Esophagus muscularis mucosa (tissue), 4 donors: ENCODE measurements around the gene GET4. TPM values are rescaled to one million over a fixed set of nuclear protein-coding genes. Genes with fewer than 3 reads are reported as not detected.
"Not testable (repeated sequence)": the region's sequence is repeated elsewhere in the genome, so short reads cannot be mapped to it uniquely, and the experiment has no call there.

Source experiments
- DNase-seq: peaks from one replicate; pipeline ENCODE4 v3.0.0-alpha.2; 2017; ENCODE audit errors: extremely low spot score
- H3K27ac ChIP-seq, 4 donors: fragments of 200-600 bp; sonication (generic); replicated peaks in 1 of 4; 1 replicate in 3 of 4; 2 replicates in 1 of 4; pipeline ENCODE4 v1.5.1; 2016 to 2019; ENCODE audit warnings: mild to moderate bottlenecking in 1 of 4
- H3K27me3 ChIP-seq, 4 donors: fragments of 200-600 bp; sonication (generic); one replicate each; pipeline versions ENCODE4 v1.5.1 to v1.6.0; 2016 to 2019
- H3K36me3 ChIP-seq, 4 donors: fragments of 200-600 bp; sonication (generic); one replicate each; pipeline ENCODE4 v1.5.1; 2016 to 2019
- H3K4me1 ChIP-seq, 4 donors: fragments of 200-600 bp; sonication (generic); one replicate each; pipeline ENCODE4 v1.5.1; 2016 to 2019
- H3K4me3 ChIP-seq, 4 donors: fragments of 200-600 bp; sonication (generic); 1 replicate in 2 of 4; 2 replicates in 2 of 4; pipeline ENCODE4 v1.5.1; 2016 to 2019; ENCODE audit warnings: mild to moderate bottlenecking in 4 of 4, moderate library complexity in 1 of 4
- H3K9me3 ChIP-seq, 4 donors: fragments of 200-600 bp; sonication (generic); 1 replicate in 3 of 4; 2 replicates in 1 of 4; pipeline ENCODE4 v1.5.1; 2016 to 2019
- CTCF ChIP-seq, 3 experiments: fragments of 200-600 bp in 2 of 3; fragments of 450-650 bp in 1 of 3; sonication (generic) in 2 of 3; IDR thresholded peaks; one replicate each; pipeline ENCODE4 v1.5.1; 2017 to 2019; ENCODE audit warnings: antibody characterized with exemption in 3 of 3, mild to moderate bottlenecking in 2 of 3, moderate library complexity in 1 of 3
- EP300 ChIP-seq: sonication (generic); formaldehyde crosslinking; IDR thresholded peaks from one replicate; pipeline ENCODE4 v1.6.1; 2017; ENCODE audit warnings: antibody characterized with exemption
- POLR2A ChIP-seq: fragments of 450-650 bp; IDR thresholded peaks from one replicate; pipeline ENCODE4 v1.6.1; 2017; ENCODE audit warnings: antibody characterized with exemption, moderate library complexity, mild to moderate bottlenecking, low read depth
- POLR2AphosphoS5 ChIP-seq, 2 donors: sonication (generic); formaldehyde crosslinking; IDR thresholded peaks; one replicate each; pipeline ENCODE4 v1.6.1; 2017; ENCODE audit warnings: antibody characterized with exemption in 2 of 2
- WGBS: methylation state at CpG from one replicate; pipeline ENCODE4 v1.1.5; 2018; 5-methylcytosine and 5-hydroxymethylcytosine counted together
- intact Hi-C: fragments of 100-400 bp; cut with DNase I; formaldehyde crosslinking; loops from one replicate; pipeline ENCODE4 v1.15.1; 2023
- total RNA-seq, 4 donors: library from RNA; depleted of rRNA; stranded (reverse); fragments of >200 nt; gene quantifications; one replicate each; pipeline versions ENCODE4 v1.1.0 to v1.2.1, GENCODE V29; 2016

GET4 gene
- total RNA-seq, 4 donors from 2014 or later = 24.7 to 41.3 (median 35.2) TPM

GRCh38 chr7:939843-940242, 63.5 kb downstream of the GET4 start:
- WGBS = 88% methylated on average over 4 of the region's 4 CpGs
- H3K27me3 ChIP-seq = no peaks in the 10 kb centered on the region
- H3K9me3 ChIP-seq = no peaks in the 10 kb centered on the region
- intact Hi-C loops = no loop called here
- H3K4me1 ChIP-seq = no peaks in the 10 kb centered on the region
- TF ChIP-seq CTCF (IDR thresholded peaks at IDR 0.05) (no peak), POLR2A (no peak), POLR2AphosphoS5 (IDR thresholded peaks at IDR 0.05) (no peak), EP300 (no peak)
- H3K36me3 ChIP-seq = peaks cover 0 to 8% (median 4%) of the 10 kb centered on the region in 4 donors
- no peak for DNase-seq
- no peak overlapping the region for H3K4me3 ChIP-seq
- no peak overlapping the region for H3K27ac ChIP-seq

- H3K4me3 ChIP-seq = no peak overlapping the region
- no peak for DNase-seq
- H3K27me3 ChIP-seq = no peaks in the 10 kb centered on the region
- intact Hi-C loops = no loop called here
- TF ChIP-seq CTCF (IDR thresholded peaks at IDR 0.05) (no peak), POLR2AphosphoS5 (IDR thresholded peaks at IDR 0.05) (no peak), POLR2A (no peak), EP300 (no peak)
- no peaks in the 10 kb centered on the region for H3K36me3 ChIP-seq
- no peaks in the 10 kb centered on the region for H3K4me1 ChIP-seq
- 42% methylated on average over 2 of the region's 2 CpGs for WGBS
- no peak overlapping the region for H3K27ac ChIP-seq
- H3K9me3 ChIP-seq = no peaks in the 10 kb centered on the region
These were observed 64.5 kb downstream of the GET4 start for GRCh38 chr7:940599-941408.

- H3K27me3 ChIP-seq, intact Hi-C loops, H3K36me3 ChIP-seq, H3K27ac ChIP-seq, H3K4me1 ChIP-seq, H3K9me3 ChIP-seq, H3K4me3 ChIP-seq, DNase-seq: not testable (repeated sequence)
- WGBS = 91% methylated on average over 4 of the region's 4 CpGs
These were observed 67.4 kb downstream of the GET4 start for GRCh38 chr7:943793-944192.

GRCh38 chr7:944744-945143, 68.4 kb downstream of the GET4 start:
- intact Hi-C loops = no loop called here
- TF ChIP-seq CTCF (IDR thresholded peaks at IDR 0.05) = no peak
- no peak for TF ChIP-seq POLR2A
- no peak for TF ChIP-seq EP300
- no peak for TF ChIP-seq POLR2AphosphoS5 (IDR thresholded peaks at IDR 0.05)
- no peaks in the 10 kb centered on the region for H3K27me3 ChIP-seq
- no peaks in the 10 kb centered on the region for H3K4me1 ChIP-seq
- H3K36me3 ChIP-seq = peaks cover 0 to 6% (median 0%) of the 10 kb centered on the region in 4 donors
- H3K27ac ChIP-seq = no peak overlapping the region
- H3K9me3 ChIP-seq = no peaks in the 10 kb centered on the region
- DNase-seq = no peak
- H3K4me3 ChIP-seq = no peak overlapping the region
- 90% methylated on average over 5 of the region's 5 CpGs for WGBS

- TF ChIP-seq CTCF (IDR thresholded peaks at IDR 0.05) (no peak), POLR2AphosphoS5 (IDR thresholded peaks at IDR 0.05) (no peak), POLR2A (no peak), EP300 (no peak)
- Histone ChIP-seq H3K27me3 (no peaks in the 10 kb centered on the region), H3K4me1 (no peaks in the 10 kb centered on the region), H3K36me3 (peaks cover 0 to 9% (median 0%) of the 10 kb centered on the region in 4 donors), H3K27ac (no peak overlapping the region), H3K4me3 (no peak overlapping the region), H3K9me3 (no peaks in the 10 kb centered on the region)
- no peak for DNase-seq
- intact Hi-C loops = no loop called here
- WGBS = 75% methylated on average over 1 of the region's 13 CpGs
These were observed 68.8 kb downstream of the GET4 start for GRCh38 chr7:945147-945555.
